Testis (tissue), 2 donors: ENCODE measurements around the gene CLEC2L.

Experiments used
- POLR2A ChIP-seq: fragments of 450-650 bp; IDR thresholded peaks from one replicate; pipeline ENCODE4 v1.6.1; 2017; ENCODE audit warnings: antibody characterized with exemption, mild to moderate bottlenecking, moderate library complexity
- TF ChIP-seq, protein P1 (sequence below), 3 experiments: fragments of 450-650 bp in 2 of 3; fragments of 200-600 bp in 1 of 3; sonication (generic) in 1 of 3; IDR thresholded peaks; one replicate each; pipeline ENCODE4 v1.5.1; 2016 to 2019; ENCODE audit warnings: antibody characterized with exemption in 3 of 3, mild to moderate bottlenecking in 2 of 3, moderate library complexity in 1 of 3

DNA sequence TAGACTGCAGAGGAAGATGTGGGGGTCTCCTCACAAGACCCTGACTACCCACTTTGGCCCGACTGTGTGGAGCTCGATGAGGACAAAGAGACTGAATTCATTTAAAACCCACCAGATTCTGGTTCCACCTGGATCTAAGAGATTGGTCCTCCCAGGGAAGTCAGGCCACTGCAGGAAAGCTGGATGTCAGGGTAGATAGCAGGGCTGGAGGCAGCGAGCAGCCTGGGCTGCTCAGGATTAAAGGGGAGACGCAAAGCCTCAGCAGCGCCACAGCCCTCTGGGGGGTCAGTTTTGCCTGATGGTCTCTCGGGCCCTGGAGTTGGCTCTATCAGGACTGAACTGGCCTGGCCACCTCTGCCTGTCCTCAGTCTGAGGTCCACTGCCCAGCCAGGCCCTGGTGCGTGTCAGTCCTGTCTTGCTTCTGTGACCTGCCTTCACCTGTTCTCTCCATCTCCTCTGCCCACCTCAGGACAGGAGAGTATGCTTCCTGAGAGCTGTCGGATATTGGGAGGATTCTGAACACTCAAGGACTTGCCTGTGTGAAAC, 27.8 kb upstream of the CLEC2L start:
- TF ChIP-seq, protein P1, sequence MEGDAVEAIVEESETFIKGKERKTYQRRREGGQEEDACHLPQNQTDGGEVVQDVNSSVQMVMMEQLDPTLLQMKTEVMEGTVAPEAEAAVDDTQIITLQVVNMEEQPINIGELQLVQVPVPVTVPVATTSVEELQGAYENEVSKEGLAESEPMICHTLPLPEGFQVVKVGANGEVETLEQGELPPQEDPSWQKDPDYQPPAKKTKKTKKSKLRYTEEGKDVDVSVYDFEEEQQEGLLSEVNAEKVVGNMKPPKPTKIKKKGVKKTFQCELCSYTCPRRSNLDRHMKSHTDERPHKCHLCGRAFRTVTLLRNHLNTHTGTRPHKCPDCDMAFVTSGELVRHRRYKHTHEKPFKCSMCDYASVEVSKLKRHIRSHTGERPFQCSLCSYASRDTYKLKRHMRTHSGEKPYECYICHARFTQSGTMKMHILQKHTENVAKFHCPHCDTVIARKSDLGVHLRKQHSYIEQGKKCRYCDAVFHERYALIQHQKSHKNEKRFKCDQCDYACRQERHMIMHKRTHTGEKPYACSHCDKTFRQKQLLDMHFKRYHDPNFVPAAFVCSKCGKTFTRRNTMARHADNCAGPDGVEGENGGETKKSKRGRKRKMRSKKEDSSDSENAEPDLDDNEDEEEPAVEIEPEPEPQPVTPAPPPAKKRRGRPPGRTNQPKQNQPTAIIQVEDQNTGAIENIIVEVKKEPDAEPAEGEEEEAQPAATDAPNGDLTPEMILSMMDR (IDR thresholded peaks at IDR 0.05): no peak
- TF ChIP-seq POLR2A: no peak
